GM21619 (cell line): Measurements from ENCODE around the gene TMEM125.

Source experiments
- ATAC-seq: cut with Tn5 transposase; IDR thresholded peaks from one replicate; pipeline ENCODE4 v1.9.1; 2021; ENCODE audit not compliant: unreplicated experiment

Gene TMEM125

GRCh38 chr1:43309405-43310025 is 39.7 kb downstream of the TMEM125 start:
- no peak for ATAC-seq

DNA sequence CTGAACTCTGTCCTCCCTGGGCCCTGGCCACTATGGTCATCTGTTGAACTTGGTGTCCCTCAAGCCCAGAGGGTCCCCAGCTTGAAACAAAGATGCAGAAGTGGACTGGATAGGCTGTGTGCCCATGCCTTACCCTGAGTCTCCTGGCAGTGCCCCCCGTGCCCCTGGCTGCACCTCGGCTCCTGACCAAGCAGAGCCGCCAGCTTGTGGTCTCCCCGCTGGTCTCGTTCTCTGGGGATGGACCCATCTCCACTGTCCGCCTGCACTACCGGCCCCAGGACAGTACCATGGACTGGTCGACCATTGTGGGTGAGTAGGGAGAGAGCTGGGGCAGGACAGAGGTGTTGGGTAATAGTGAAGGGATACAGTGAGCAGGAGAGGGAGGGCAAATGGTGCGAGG is 41.7 kb downstream of the TMEM125 start:
- no peak for ATAC-seq

GRCh38 chr1:43312212-43312623 is 42.4 kb downstream of the TMEM125 start:
- no peak for ATAC-seq

DNA sequence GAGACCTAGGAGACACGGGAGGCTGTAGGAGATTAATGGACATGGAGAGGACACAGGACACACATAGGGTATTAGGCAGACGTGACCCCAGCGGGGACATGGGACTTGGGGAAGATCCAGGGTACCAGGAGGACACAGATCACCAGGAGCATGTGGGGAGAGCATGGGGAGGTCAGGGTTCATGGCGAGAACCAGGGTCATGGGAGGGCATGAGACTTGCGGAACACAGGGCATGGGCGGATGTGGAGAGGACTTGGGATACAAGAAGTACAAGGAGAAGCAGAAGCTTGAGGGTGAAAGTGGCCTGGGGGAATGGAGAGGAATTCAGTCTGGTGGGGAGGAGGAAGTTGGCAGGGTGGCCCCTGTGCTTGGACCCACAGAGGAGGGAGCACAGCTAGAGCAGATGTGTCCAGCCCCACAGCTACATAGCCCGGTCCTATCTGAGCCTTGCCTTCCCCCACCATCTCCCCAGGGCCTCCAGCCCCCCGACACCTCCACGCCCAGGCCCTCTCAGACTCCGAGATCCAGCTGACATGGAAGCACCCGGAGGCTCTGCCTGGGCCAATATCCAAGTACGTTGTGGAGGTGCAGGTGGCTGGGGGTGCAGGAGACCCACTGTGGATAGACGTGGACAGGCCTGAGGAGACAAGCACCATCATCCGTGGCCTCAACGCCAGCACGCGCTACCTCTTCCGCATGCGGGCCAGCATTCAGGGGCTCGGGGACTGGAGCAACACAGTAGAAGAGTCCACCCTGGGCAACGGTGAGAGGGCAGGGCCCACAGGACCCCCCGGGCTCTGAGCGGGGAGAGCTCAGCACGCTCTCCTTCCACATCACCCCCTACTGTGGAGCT is 43.1 kb downstream of the TMEM125 start:
- no peak for ATAC-seq

GRCh38 chr1:43313771-43314170 is 44.0 kb downstream of the TMEM125 start:
- ATAC-seq: no peak

- ATAC-seq: no peak
Measured at GRCh38 chr1:43314233-43314632, 44.5 kb downstream of the TMEM125 start.

DNA sequence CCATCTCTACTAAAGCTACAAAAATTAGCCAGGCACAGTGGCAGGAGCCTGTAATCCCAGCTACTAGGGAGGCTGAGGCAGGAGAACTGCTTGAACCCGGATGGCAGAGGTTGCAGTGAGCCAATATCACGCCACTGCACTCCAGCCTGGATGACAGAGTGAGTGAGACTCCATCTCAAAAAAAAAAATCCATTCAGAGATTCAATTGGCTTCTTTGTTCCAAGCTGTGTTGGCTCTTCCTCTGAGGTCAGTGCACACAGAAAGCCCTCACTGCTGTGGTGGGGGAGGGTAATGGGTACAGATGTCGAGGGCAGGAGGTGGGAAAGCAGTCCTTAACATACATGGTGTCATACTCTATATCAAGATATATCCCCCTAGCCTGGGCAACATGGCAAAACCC is 45.7 kb downstream of the TMEM125 start:
- ATAC-seq: no peak

DNA sequence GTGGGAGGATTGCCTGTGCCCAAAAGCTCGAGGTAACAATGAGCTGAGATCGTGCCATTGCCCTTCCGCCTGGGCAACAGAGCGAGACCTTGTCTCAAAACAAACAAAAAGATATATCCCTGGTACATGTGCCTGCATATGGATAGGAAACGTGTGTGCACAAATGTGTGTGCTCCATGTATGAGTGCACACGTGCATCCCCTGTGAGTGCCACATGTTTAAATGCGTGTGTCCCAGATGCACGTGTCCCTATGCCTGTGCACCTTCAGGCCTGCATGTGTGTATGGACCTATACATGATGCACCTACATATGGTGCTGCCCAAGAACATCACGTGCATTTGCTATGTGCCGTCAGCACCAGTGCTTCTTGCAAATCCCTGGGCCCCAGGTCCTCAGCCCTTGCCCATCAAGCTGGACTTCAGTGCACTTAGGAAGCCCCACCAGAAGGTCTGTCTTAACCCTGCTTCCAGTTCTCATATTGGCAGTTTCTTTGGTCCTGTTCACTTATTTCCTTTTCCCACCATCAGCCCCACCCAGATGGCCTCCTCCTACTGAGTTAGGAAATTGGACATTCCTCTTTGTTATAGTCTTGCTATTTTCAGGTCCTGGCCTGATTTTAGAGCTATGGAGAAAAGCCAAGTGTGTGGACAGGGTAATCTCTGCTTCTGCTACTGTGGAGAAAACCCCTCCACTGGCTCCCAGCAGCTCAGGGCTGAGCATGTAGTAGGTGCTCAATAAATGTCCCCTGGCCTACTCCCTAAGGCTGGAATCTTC is 46.4 kb downstream of the TMEM125 start:
- no peak for ATAC-seq

DNA sequence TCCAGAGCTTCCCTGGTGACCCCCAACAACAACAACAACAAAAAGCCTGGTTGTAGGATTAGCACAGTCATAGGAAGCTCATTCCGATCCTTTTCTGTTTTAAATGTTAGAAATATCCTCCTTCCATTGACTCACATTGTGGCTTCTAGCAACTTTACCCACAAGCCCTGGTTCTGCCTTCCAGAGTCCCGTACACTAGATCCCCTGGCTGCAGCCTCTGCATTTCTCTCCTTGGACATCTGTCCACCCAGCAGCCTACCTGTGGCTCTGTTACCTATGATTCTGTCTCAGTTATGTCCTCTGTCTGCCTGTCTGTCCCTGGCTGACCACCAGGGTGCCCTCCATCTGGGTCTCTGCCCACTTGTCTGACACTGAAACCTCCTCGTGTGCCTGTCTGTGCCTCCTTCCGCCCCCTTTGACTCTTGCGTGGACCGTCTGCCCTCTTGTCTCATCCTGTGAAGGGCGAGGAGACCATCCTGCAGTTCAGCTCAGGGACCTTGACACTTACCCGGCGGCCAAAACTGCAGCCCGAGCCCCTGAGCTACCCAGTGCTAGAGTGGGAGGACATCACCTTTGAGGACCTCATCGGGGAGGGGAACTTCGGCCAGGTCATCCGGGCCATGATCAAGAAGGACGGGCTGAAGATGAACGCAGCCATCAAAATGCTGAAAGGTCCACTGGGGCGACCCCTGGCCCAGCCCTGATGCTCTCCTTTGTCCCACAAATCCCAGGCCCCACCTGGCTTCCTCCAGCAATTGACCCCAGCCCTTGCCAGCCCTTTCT is 47.1 kb downstream of the TMEM125 start:
- no peak for ATAC-seq

- no peak for ATAC-seq
Measured at GRCh38 chr1:43317817-43318471, 48.2 kb downstream of the TMEM125 start.

DNA sequence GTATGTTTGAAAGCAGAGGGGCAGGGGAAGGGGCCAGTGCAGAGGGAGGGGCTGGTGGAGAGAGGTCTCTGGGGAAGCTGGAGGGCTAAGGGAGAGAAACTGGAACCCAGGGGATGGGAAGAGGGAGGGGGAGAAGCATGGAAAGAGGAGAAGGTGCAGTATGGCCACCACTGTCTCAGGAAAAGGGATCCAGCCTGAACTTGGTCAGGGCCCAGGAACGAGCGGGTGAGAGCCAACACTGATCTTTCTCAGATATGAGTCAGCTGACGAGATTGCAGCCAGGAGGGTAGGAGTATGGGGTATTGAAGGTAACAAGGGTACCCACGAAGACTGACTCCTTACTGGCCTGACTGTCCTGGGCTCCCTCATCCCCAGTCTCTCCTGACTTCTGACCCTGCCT is 49.0 kb downstream of the TMEM125 start:
- ATAC-seq: no peak

- ATAC-seq: no peak
Measured at GRCh38 chr1:43319288-43319687, 49.5 kb downstream of the TMEM125 start.

DNA sequence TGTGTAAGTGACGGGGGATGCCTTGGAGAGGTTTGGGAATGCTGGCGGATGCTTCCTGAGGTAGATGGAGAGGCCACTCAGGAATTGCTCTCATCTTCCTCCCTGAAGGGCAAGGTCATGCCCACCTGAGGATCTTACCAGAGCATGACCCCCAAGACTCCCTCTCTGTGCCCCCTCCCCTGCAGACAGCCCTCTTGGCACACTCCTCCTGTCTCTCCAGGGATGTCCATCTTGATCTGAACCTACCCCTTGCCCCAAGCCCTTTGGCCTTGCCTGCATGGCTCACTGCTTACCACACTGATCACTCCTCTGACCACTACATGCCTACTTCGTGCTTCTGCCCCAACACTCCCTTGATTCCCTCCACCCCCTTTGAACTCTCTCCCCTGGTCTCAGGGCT is 50.0 kb downstream of the TMEM125 start:
- ATAC-seq: no peak

DNA sequence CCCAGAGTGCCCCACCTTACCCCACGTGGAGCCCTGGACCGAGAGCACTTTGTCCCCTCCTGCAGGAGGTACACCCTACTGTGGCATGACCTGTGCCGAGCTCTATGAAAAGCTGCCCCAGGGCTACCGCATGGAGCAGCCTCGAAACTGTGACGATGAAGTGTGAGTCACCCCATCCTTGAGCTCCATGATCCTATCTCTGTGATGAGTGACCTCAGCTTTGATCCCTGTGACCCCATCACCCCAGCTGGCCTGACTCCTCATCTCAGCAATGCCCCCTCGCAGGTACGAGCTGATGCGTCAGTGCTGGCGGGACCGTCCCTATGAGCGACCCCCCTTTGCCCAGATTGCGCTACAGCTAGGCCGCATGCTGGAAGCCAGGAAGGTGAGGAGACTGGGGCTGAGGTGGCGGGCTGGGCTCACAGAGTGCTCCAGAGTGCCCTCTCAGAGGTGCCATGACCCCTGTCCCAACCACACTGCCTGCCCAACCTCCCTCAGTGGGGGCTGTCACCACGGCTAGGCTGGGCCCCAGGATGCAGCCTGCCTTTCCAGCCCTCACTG is 51.6 kb downstream of the TMEM125 start:
- ATAC-seq: no peak

GRCh38 chr1:43322506-43322905 is 52.7 kb downstream of the TMEM125 start:
- ATAC-seq: no peak
